SIG-M5 (cell line): ENCODE data around the gene RHOF.

ENCODE experiments used
- DNase-seq: peaks from one replicate; lab custom pipeline; 2025; lab: John Stamatoyannopoulos, UW

Gene RHOF

DNA sequence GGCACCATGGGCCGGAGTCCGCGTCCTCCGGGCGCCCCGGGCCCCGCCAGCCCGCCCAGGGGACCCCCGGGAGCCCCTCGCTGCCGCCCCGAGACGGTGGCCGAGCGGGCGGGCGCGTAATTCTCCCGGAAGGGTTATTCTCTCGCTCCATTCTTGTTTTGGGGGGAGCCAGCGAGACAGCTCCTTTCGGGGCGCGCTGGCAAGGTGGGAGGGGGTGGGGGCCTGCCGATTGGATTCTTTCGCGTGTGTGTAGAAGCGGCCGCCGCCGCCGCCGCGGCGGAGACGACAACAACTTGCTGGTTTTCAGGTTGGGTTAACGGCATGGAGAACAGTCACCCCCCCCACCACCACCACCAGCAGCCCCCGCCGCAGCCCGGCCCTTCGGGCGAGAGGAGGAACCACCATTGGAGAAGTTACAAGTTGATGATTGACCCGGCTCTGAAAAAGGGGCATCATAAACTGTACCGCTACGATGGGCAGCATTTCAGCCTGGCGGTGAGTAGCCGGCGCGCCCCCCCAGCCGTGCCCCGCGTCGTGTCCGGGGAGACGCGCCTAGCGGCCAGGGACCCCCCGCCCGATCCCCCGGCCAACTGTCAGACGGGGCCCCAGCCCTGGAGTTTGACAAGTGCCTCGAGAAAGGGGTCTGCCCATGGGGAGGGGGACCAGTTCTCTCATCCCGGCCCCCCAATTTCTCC is 11.1 kb upstream of the RHOF start:
- no peak for DNase-seq

DNA sequence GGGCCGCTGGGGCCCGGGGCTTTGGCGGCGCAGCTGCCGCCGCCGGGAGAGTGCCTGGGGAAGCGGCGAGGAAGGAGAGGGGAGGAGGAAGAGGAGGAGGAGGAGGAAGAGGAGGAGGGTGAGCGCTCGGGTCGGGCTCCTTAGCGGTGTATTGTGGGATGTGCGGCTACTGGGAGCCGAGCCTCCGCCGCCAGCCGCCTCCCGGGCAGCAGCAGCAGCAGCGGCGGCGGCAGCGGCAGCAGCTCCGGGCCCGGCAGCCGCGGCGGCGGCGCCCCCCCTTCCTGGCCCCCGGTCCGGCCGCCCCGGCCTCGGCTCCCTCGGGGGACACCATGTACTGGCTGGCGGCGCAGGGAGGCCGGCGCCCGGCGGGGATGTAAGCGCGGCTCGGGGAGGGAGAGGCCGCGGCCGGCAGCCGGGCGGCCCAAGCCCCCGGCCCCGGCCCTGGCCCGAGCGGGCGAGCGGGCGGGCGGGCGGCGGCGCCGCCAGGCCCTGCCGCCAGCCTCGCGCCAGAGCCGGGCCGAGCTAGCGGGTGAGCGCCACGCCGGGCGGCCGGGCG is 10.5 kb upstream of the RHOF start, which contains the start of gene SETD1B:
Gene SETD1B, plus strand, starts transcription at position 149 of the 556 bp plus-strand sequence. CDS start 729 bp downstream, outside the sequence.
- no peak for DNase-seq

DNA sequence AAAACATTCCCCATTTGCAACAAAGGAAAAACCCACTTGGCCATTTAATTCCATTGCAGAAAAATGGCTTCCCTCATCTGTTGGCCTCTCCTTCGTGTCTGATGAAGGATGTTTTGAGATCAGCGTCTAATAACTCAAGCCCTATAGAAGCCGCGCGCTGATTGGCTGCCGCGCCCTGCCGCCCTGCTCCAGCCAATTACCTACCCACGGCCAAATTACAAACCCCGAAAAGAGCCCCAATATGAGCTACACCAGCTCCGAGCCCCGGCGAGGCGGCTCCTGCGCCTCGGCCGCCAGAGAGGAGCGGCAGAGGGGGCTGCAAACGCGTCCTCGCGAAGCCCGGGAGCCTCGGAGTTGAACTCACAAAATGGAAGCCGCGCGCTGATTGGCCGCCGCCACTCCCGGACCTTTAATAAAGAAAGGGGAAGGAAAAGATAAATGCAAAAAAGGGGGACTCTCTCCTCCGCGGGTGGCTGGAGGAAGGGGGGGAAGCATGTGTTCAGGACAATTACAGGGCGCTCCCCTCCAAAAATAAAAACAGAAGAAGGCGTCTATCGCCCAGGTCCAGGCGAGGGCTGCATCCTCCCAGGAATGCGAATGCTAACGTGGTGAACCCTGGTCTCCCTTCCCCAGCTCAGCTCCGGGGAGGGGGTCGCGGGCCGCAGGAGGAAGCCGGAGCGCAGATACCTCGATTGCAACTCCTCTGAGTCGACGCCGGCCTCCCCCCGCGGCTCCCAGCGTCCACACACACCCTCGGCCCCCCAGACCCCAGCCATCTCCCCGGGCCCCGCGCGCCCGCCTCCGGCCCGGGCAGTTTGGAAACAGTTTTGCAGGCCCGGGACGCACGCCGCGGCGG is 9.6 kb upstream of the RHOF start:
- DNase-seq, result peak; percentile 94

DNA sequence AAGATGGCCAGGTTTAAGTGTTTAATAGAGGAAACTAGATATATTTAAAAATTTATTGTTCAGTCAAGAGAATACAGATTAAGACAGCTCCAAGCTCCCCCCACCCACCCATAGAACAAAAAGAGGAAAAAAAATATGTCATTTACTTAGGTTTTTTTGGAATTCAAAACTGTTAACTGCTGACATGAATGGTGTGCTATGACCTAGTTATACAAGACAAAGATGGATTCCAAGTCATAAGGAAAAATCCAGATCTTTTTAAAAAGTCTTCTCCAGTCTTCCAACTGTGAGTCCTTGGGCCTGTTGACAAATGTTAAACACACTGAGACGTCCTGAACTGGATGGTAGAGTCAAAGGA is 9.0 kb upstream of the RHOF start:
- no peak for DNase-seq

DNA sequence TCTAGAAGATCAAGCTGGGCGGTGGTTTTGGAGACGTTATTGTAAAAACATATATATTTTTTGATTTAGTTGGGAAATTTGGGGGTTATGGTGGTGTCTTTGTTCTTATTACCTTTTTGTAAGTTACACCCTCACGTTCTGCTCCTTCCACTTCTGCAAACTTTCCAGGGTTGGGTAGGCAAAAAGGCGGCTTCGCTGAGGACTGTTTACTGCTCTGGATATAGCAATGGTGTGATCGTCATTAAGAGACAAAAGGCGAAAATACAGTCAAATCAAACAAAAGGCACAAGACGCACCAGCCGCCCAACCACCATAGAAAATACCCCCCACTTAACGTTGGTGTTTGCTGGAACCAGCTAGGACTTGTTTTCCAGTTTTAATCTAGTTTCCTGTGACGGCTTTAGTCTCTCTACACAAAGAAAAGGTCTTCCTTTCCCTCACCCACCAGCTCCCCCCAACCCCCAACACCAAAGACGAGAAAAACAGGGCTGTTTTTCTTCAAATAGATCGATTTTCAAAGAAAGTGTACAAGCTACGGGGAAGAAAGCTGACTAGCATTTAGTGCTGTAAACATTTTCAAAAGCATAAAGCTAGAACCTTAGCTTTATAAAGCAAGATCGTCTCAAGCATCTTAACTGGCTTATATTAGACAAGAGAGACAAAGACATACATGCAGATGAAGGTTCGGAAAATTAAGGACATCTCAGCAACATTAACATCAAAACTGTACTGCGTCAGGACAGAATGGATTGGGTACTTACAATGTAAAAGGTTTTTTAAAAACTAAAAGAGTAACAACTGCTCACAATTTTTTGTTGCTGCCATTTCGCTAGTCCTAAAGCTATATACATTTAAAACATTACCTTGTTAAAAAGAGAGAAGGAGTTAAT is 8.4 kb upstream of the RHOF start:
- no peak for DNase-seq

DNA sequence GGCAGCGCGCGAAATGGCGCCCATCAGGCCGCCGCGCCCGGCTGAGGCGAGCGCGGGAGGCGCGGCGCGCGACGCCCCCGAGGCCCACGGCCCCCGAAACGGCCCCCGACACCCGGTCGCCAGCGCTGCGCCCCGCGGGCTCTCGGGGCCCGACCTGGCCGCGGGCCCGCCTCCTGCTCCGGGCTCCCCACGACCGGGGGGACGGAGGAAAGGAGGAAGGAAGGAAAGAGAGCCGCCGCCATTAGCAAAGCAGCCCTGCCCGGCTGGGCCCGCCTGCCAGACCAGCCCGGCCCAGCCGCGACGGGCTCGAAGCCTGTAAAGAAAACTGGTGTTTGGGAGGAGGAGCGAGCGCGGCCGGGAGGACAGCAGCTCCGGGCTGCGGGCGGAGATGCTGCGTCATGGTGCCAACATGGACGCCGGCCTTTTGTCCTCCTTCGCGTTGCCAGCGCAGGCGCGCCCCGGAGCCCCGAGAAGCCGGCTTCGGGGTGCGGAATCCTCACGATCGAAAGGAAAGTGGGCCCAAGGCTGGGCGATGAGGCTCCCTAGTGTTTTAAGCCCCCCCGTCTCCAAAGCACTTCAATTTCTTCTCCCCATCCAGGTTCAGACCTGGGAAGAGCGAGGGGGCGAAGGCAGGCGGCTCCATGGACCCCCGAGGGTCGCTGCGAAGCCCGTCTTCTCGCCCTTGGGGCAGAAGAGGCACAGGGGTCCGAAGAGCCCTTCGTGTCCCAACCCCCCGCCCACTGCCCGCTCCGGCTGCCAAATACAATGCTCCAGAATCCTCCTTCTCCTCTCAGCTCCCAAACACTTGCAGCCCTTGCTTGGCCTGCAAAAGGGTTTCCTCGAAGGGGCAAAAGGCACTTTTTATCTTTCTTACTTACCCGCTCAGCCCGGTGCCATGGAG is 7.5 kb upstream of the RHOF start:
- no peak for DNase-seq

DNA sequence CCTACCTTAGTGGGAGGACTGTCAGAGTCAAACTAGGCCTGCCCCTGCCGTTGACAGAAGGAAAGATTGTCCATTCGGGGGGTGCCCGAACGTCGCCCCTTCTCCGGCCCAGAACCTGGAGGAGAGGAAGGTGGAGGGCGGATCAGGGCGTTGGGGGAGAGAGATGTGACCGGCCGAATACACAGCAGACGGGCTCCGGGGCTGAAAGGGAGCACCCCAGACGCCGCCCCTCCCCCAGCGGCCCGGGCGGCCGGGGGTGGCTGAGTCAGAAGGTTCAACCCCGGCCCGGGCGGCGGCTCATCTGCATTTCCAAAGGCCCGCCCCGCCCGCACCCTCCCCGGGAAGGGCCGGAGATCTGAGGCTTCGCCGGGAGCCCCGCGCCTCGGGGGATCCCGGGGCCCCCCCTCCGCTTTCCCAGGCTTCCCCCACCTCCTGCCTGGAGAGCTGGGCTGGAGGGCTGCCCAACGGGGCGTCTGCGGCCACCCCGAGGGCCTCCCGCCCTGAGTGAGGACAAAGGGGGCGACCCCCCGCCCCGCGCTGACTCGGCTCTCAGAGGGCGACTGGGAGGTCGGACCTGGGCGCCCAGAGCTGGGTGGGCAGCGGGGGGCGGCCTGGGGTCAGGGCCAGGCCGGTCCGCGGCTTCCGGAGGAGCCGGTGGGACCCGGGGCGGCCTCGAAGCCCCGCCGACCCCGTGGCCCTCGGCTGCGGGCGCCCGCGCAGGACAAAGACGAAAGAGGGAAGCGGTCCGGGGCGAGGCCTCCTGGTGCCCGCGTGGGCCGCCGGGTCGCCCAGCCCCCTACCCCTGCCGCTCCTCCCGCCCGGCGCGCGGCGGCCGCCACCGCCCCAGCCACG is 6.6 kb upstream of the RHOF start:
- DNase-seq, result no peak

DNA sequence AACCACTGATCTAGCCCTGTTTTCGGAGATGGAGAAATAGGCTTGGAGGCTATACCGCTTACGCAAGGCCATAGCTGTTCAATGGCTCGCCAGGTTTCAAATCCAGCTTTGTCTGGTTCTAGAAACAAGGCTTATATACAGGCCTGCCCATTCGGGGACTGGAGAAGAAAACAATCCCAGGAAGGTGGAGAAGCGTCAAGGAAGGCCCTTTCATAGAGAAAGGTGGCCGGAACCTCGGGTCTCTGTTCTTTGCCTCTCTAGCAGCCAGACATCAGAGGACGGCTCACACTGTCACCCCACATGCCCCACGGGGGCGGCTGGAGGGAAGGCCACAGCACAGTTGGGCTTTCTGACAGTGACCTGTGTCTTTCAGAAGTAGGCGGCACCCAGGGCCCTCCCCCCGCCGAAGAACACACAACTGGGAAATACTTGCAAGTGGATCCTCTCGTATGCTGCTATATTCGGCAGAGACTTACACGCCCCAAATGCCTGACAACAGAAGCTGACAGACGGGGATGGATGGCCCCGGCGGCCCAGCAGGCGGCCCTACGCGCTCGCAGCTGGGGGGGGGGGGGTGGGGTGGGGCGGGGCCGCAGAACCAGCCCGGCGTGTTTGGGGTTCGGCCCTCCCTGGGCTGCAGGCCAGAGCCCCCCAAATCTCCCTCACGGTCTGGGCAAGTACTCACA is 5.8 kb upstream of the RHOF start:
- peak; percentile 37 for DNase-seq

DNA sequence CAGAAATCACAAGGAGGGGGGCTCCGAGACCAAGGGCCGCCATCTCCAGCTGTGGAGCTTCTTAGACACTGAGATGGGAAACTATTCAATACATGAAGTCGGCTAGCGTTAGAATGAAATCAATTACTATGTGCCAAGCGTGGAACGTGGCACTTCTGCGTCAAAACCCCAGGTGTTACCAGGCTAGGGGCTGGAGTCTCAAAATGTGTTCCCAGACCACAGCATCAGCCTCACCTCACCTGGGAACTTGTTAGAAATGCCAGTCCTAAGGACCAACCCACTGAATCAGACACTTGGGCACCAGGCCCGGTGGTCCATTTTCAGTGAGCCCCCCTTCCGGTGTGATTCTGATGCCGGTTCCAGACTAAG is 5.3 kb upstream of the RHOF start:
- DNase-seq, result no peak

DNA sequence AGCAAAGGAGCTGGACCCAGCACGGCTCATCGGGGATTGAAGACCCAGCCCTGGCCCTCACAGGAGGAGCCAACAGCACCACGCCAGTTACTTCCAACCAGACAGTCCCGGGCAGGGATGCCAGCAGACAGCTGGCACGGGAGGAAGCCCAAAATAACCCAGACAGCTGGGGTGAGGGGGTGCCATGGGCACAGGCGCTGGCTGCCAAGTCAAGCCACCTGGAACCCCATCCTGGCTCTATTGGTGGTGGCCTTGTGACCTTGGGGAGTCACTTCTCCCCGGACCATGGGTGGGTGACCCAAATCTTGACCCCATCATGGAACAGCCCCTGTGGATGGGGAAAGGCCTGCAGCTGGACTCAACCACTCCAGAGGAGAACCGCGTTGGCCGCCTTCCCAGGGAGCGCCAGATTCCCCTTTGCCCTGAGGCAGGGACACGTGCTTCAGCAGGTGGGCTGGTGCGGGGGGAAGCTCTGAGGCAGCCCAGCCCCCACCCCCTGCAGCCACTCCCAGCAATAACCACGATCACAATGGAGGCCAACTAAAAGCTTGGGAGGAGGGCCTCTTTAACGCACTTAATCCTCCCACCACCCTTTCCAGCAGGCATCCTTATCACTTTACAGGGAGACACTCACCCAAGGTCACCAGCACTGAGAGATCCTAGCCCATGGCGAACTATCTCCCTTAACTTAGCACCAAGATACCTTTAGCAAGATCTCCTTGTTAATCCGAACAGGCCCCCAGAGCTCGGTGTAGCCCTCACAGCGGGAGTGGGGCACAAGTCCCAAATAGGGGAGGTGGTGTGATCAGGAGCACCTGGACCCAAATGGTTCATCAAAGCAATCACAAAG is 4.7 kb upstream of the RHOF start:
- DNase-seq, result no peak

DNA sequence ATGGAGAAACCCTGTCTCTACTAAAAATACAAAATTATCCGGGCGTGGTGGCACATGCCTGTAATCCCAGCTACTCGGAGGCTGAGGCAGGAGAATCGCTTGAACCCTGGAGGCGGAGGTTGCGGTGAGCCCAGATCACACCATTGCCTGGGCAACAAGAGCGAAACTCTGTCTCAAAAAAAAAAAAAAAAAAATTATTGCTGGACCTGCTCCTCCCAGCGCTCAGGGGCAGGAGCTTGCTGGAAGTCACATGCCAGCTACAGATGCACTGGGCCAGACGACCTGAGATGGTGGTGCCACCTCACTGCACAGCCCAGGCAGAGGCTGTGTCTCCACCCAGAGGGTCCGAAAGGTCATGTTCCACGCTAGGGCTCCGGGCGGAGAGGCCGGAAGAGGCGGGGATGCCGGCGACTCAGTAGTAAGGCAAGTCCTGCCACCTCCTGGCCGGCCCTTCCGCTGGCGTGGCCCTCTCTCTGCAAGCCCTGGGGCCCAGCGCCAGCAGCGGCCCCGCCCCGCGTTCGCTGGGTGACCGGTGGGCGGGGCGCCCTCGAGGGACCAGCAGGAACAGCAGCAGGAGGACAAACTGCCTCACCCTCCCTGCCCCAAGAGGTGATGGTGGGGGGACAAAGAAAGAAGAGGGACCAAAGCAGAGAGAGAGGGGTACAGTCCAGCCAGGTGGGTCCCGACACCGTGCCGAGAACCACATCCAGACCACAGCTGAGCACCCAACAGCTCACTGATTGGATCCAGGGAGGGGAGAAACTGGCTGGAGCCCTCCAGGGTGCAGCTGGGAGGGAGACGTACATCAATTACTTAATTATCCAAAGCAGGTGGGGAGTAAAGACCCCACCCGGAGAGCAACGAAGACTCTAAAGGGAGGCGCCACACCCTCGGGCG is 3.6 kb upstream of the RHOF start:
- no peak for DNase-seq

DNA sequence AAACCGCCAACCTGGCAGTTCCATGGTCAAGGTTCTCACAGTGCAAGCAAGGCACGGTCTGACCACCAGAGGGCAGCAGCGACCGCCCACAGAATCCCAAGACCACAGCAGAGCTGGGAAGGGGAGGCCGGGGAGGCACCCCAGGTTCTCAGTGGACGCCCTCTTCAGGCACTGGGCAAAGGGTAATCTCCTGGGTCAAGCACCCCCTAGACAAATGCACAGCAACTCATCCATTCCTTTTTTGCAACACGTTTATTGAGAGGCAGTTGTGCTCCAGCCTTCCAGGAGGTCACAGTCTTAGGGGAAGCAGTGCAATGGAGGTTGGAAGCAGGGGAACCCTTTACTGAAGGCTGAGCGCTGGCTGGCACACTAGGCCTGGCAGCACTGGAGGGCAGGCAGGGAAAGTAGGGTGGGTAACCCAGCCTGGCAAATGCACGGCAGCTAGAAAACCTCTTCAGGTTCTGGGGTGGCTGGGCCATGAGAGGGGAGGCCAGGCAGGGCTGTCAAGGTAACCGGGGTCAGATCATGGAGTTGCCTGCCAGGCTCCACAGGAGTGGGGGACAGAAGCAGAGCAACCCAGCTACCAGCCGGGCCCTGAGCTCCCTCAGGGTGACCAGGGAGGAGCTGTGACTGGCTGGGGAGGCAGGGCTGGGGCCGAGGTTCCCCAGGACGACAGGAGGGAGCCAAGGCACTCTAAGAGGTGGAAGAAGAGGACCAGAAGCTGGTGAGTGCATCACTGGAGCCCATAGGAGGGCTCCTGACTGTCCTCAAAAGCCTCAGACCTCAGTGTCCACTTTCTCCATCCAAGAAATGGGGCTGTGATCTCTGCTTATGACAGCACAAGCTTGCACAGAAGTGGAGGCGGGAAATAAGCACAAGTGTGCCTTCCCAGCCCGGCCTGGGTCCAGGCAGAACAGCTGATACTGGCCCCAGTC is 1.8 kb upstream of the RHOF start:
- DNase-seq, result no peak

DNA sequence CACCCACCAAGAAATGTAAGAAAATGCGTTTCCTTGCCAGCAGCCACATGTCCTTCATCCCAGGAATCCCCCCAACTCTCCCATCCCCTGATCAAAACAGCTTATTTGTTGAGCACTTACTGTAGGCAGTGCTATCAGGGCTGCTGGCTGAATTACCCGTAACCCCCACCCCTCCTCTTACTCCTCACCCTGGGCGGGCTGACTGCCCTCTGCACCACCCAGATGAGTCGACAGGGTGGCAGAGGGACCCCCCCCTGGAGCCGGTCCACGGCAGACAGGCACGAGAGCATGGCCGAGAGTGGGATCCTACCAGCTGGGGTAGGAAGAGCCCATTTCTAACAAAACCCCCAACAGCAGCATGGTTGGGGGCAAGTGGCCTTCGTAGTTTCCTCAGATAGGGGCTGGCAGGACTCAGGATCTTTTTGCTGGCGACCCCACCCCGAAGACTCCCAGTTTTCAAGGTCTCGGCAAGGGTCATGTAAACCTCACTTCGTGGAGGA is 1.1 kb upstream of the RHOF start:
- no peak for DNase-seq

DNA sequence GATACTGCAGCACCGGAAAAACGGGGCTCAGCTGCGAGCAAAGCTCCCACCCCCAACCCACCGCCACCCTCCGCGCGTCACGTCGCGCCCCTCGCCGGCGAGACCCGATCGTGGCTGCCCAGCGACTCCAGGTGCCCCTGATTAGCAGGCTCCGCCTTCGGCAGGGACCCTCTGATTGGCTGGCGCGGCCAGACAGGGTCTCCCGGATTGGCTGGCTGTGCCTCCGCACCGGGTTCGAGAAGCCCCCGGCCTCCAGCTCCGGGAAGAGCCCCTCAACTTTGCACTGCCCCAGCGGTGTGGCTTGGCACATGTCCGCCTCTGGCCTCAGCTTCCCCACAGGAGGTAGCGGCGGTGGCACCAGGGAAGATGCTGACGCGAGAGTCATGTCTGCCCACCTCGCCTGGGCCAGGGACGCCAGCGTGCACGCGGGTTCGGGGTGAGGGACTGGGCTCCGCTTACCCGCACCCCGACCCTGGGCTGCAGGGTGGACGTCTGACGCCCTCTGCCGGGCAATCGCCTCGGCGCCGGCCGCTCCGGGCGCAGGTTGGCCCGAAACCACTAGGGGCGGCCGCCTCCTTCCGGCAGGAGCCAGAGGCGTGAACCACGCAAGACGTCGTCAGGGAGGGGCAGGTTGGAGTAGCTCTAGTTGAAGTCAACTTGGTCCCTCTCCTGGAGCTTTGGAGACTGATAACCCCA is 498 bp upstream of the RHOF start:
- peak; percentile 62 for DNase-seq

DNA sequence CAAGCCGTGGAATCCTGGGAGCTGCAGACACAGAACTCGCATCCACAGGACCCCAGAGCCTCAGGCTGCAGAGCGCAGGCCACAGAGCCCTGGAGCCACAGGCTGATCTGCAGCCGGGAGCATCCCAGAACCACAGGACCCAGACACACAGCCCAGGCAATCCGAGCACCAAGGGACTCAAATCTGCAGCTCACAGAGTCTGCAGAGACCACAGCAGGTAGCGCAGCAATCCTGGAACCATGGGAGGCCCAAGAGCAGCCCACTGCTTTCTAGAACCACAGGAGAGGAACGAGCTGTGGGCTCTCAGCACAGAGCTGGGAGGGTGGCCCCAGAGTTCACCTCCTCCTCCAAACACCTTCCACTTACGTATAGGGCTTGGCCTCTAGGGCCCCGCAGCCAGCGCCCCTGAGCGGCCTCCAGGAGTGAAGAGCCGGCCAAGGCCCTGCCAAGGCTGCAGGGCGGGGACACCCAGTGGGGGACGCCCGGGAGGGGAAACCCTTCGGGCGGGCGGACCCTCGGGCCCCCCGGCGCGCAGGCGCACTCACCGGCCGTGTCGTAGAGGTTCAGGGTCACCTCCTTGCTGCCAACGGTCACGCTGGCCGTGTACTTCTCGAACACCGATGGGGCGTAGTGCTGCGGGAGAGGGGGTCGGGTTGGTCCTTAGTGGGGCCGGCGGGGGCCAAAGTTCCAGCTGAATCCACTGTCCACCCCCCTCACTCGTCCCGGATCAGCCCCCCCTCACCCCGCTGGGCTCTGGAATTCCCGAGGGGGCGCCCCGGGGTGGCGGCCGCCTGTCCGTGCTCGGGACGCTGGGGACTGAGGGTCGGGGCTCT is 665 bp downstream of the RHOF start:
- no peak for DNase-seq
